Stimulated activated CD4-positive, alpha-beta T cell treated with anti-CD3 and anti-CD28 coated beads, TNF-alpha, amount 100 ng/mL, for 1 hour (primary cell): ENCODE measurements around the gene CHRNG.

Source experiments
- DNase-seq, 3 donors: peaks; one replicate each; pipeline ENCODE4 v3.0.0-alpha.2; 2020; ENCODE audit warnings: low read depth in 3 of 3, low spot score in 1 of 3

Gene CHRNG

GRCh38 chr2:232505856-232506255, 33.6 kb upstream of the CHRNG start:
- DNase-seq: no peak

- DNase-seq: no peak
These were observed 32.8 kb upstream of the CHRNG start for GRCh38 chr2:232506709-232507108.

DNA sequence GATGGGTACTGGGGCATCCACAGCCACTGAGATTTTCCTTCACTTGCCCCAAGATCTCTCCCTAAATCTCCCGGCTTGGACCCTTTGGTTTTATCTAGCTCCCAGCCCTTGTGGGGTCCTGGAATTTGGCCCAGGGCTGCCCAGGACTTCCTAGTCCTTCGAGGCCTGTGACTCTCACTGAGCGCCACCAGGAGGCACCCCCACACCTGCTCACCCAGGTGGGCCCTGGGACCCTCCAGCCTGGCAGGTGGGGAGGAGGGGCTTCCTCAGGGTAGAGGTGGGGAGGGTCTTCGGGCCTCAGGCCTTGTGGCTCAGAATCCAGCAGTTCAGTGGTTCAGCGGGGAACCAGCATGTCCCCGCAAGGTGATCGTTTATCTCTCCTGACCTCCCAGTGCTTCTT, 31.2 kb upstream of the CHRNG start:
- no peak for DNase-seq

DNA sequence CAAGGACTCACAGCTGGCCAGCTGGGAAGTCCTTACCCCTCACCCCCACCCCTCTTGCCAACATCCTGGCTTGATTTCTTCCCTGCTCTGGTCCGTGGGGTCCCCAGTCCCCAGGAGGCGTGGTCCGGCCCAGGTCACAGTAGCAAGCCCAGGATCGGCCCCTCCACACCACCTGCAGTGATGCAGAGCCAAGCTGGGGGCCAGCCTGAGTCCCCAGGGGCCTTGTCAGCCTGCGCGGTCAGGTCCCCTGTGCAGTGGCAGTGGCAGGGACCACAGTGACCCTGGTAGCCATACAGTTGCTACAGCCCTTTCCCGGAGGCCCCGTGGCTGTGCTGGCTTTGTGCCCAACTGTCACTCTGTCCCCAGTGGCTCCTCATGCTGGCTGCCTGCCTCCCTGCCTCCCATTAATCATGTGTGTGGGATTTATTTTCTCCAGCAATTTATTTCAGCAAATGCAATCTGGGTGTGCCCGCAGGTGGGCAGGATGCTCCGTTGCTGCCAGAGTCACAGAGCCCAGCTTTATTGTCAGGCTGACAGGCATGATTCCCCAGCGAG, 28.1 kb upstream of the CHRNG start:
- no peak for DNase-seq

GRCh38 chr2:232512602-232513001, 26.9 kb upstream of the CHRNG start:
- DNase-seq: no peak

DNA sequence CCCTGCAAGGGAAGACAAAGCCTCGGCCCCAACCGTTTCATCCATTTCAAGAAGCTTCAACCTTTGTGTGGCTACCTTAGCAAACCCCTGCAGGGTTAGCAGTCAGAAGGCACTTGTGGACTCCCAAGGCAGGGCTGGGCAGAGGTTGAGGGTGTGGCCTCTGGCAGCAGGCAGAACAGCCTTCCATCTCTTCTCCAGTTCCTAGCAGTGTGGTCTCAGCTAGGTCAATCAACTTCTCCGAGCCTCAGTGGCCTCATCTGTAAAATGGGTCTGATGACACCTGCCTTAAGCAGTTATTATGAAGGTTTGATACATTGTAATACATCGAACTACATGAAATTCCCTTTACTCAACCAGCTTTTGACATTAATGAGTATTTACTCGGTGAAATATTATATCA, 26.1 kb upstream of the CHRNG start:
- DNase-seq: no peak

- DNase-seq: no peak
These were observed 23.9 kb upstream of the CHRNG start for GRCh38 chr2:232515639-232516038.

DNA sequence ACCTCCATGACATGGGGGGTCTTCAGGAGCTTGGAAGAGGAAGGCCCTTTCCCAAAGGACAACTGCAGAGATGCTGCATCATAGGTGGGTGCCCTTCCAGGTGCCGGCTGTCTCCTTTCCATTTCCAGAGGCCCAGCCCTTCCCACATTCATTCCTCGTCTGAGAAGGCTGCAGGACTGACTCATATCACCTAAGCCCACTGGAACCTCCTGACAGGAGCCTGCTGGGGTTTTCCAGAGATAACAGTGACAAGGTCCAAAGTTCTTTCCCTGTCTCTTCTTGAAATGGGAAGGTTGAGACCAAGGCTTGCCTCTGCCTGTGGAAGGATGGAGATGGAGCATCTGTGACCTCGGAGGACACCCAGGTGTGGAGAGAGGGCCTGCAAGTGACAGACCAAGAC, 22.9 kb upstream of the CHRNG start:
- no peak for DNase-seq

GRCh38 chr2:232518844-232519243, 20.6 kb upstream of the CHRNG start:
- DNase-seq: no peak

GRCh38 chr2:232519581-232520438, 19.7 kb upstream of the CHRNG start, which contains the start of gene PRSS56:
PRSS56 (plus strand) TSS chr2:232520388; CDS start chr2:232520599, 211 bp downstream.
- DNase-seq: no peak

DNA sequence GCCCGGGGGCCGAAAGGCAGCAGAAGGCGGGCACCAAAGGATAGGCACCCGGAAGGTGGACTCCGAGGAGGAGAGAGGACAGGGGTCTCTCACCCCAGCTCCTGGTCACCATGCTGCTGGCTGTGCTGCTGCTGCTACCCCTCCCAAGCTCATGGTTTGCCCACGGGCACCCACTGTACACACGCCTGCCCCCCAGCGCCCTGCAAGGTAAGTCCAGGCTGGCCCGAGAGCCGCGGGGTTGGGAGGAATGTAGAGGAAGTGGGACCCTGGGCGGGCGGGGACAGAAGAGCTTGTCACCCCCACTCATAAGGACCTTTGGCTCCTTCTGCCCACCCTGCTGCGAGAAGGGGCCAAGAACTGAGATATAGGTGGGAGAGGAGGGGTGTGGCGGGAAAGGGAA, 19.0 kb upstream of the CHRNG start:
- DNase-seq: no peak

DNA sequence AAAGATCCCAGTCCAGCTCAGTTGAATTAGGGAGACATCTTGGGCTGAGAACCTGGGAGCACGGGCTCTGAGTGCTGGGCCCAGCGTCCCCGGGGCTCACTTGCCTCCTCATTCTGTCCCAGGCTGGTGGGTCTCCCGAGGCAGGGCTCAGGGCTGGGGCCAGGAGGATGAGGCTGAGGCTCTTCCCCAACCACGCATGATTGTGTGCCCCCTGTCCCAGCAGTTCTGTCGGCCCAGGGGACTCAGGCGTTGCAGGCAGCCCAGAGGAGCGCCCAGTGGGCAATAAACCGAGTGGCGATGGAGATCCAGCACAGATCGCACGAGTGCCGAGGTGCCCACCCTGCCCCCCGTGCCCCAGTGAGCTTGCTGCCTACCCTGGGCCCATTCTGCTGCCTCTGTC, 18.4 kb upstream of the CHRNG start:
- DNase-seq: no peak

DNA sequence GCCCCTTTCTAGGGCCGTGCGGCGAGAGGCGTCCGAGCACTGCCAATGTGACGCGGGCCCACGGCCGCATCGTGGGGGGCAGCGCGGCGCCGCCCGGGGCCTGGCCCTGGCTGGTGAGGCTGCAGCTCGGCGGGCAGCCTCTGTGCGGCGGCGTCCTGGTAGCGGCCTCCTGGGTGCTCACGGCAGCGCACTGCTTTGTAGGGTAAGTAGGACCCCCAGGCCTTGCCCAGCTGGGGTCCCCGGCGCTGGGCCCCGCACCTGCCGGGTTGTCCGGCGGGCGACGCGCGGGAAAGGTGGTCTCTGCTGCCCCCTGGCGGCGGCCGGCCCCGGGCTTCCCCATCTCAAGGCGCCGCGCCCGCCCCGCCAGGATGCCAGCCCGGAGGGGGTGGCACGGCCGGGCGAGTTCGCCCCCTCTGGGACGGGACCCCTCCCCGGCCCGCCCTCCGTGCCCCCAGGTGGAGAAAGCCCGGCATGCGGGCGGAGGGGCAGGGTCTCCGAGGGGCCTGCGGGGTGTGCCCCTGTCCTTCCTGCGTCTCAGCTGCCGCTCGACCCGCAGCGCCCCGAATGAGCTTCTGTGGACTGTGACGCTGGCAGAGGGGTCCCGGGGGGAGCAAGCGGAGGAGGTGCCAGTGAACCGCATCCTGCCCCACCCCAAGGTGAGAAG, 17.4 kb upstream of the CHRNG start:
- peak; percentile 9 to 75 (median 41) for DNase-seq

DNA sequence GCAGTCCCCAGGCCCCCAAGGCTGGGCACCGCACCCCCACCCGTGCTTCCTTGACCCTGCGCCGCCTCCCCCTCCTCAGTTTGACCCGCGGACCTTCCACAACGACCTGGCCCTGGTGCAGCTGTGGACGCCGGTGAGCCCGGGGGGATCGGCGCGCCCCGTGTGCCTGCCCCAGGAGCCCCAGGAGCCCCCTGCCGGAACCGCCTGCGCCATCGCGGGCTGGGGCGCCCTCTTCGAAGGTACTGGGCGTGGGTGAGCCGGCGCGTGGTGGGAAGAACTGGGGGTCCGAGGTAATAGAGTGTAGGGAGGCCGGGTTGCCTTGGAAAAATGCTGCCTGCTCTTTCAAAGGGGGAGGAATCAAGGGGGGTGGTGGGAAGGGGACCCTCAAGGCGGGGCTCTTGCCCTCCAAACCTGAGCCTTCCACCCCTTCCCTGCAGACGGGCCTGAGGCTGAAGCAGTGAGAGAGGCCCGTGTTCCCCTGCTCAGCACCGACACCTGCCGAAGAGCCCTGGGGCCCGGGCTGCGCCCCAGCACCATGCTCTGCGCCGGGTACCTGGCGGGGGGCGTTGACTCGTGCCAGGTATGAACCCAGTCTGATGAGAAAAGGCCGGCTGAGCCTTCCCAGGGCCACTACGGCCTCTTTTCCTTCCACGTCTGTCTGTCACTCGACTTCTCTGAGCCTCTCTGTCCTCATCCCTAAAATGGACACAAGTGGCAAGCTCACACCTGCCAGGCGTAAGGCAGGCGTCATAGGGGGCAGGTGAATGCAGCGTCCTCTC, 16.7 kb upstream of the CHRNG start:
- DNase-seq: no peak

GRCh38 chr2:232523402-232523681, 16.1 kb upstream of the CHRNG start:
- no peak for DNase-seq

DNA sequence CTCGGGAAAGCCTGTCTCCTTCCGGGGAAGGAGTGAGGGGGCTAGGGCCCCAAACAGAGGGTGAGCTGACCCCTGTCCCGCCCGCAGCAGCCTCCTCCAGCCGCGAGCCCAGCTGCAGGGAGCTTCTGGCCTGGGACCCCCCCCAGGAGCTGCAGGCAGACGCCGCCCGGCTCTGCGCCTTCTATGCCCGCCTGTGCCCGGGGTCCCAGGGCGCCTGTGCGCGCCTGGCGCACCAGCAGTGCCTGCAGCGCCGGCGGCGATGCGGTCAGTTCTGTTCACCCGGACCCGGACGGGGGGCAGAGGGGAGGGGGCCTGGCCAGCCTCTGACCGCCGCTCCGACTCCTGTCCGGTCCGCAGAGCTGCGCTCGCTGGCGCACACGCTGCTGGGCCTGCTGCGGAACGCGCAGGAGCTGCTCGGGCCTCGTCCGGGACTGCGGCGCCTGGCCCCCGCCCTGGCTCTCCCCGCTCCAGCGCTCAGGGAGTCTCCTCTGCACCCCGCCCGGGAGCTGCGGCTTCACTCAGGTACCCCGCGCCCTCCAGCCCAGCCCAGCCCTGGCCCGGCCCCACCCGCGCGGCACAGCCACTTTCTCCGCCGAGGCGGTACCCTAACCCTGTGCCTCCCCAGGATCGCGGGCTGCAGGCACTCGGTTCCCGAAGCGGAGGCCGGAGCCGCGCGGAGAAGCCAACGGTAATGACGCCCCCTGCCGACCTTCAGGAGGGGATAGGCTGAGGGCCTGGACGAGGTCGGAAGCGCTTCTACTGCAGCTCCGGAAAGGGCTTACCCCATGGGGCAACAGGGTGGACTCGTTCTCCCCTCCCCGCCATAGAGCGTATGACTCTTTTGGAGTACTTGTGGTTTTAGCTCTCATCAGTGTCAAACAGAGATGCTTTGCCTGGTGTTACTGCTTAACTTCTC, 15.6 kb upstream of the CHRNG start:
- no peak for DNase-seq

- no peak for DNase-seq
These were observed 14.7 kb upstream of the CHRNG start for GRCh38 chr2:232524771-232525170.

GRCh38 chr2:232525199-232525598, 14.3 kb upstream of the CHRNG start:
- DNase-seq: no peak

DNA sequence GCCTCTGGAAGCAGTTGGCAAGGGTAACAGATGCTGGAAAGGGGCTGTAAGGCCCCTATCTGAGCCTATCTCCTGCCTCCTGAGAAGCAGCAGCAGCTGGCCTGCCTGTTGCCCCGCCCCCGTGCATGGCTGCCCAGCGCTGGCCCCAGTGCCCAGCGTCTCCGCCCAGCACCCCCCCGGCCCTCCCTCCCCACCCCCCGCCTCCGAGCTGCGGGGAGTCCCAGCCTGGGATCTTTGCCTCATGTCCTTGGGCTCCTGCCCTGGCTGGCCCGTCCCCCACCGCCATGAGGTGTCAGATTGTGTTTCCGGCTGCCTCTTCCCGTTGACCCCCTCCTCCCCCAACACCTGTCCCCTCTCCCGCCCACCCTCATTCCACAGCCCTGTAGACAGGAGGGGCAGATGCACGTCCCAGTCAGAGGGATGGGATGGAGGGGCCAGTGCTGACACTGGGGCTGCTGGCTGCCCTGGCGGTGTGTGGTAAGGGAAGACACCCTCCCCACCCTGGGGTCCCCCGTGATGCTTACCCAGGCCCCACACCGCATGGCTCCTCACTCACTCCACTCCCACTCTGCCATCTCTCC, 13.6 kb upstream of the CHRNG start, which contains the start of gene CHRND:
Gene CHRND (plus strand): TSS at position 370 of the 581 bp plus-strand sequence. CDS start 56 bp downstream, at position 426.
- DNase-seq: no peak

DNA sequence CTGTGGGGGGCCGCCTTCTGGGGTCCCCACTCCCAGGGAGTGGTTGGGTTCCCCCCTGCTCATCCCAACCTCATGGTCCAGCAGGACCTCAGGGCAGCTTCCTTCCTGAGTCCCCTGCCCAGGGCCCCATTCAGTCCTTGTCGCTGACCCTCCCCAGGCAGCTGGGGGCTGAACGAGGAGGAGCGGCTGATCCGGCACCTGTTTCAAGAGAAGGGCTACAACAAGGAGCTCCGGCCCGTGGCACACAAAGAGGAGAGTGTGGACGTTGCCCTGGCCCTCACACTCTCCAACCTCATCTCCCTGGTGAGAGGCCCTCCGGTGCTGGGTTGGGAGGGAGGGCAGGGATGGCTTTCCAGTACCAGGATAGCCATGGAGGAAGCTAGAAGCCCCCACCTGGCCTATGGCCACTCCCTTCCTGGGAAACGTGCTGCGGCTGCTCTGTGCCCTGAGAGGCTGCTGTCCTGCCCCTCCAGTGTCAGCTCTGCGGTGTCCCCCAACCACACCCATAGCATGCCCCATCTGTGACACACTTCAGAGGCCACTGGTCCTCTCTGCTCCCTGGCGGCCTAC, 13.0 kb upstream of the CHRNG start:
- DNase-seq: no peak
